Endothelial cell (in vitro differentiated cells): Measurements from ENCODE around the gene FAM219A. TPM values are rescaled to one million over a fixed set of nuclear protein-coding genes. Genes with fewer than 3 reads are reported as not detected.

Experiments
- DNase-seq: peaks from one replicate; pipeline ENCODE4 v3.0.0; 2021; ENCODE audit warnings: low spot score
- H3K27ac Mint-ChIP-seq: one replicate; pipeline ENCODE4 v1.8.0; 2021; ENCODE audit warnings: mixed read lengths, inconsistent platforms; ENCODE audit not compliant: unreplicated experiment
- H3K27me3 Mint-ChIP-seq: one replicate; pipeline ENCODE4 v1.8.0; 2021; ENCODE audit warnings: mild to moderate bottlenecking, moderate library complexity, mixed read lengths, inconsistent platforms; ENCODE audit not compliant: unreplicated experiment
- H3K36me3 Mint-ChIP-seq: one replicate; pipeline ENCODE4 v1.8.0; 2021; ENCODE audit warnings: mild to moderate bottlenecking, low read depth, mixed read lengths, inconsistent platforms; ENCODE audit not compliant: unreplicated experiment
- H3K4me1 Mint-ChIP-seq: one replicate; pipeline ENCODE4 v1.8.0; 2021; ENCODE audit warnings: mild to moderate bottlenecking, mixed read lengths, inconsistent platforms; ENCODE audit not compliant: unreplicated experiment
- H3K4me3 Mint-ChIP-seq: one replicate; pipeline ENCODE4 v1.8.0; 2021; ENCODE audit warnings: mild to moderate bottlenecking, mixed read lengths, inconsistent platforms; ENCODE audit not compliant: unreplicated experiment
- H3K9me3 Mint-ChIP-seq: one replicate; pipeline ENCODE4 v1.8.0; 2021; ENCODE audit warnings: mixed read lengths, inconsistent platforms; ENCODE audit not compliant: unreplicated experiment
- total RNA-seq: library from RNA; stranded (reverse); fragmentation: NEBNext Ultra II Directional; extraction: Animal tissue kit (Norgen Biotek cat#: 25700); gene quantifications from one replicate; pipeline ENCODE4 v1.2.1, GENCODE V29; 2021; ENCODE audit not compliant: unreplicated experiment
- TF ChIP-seq, protein P1 (sequence below): fragments of 200-600 bp; sonication (generic); IDR thresholded peaks from one replicate; pipeline ENCODE4 v1.5.0; 2021; ENCODE audit warnings: antibody characterized with exemption; ENCODE audit not compliant: unreplicated experiment

Gene FAM219A
- total RNA-seq, 1 donor from 2014 or later, result 55.3 TPM

- Mint-ChIP-seq H3K27me3 (peaks cover 4% of the 10 kb centered on the region), H3K4me1 (peaks cover 6% of the 10 kb centered on the region), H3K27ac (no peak overlapping the region), H3K4me3 (no peak overlapping the region), H3K9me3 (no peaks in the 10 kb centered on the region), H3K36me3 (no peaks in the 10 kb centered on the region)
- no peak for DNase-seq
- TF ChIP-seq, protein P1, sequence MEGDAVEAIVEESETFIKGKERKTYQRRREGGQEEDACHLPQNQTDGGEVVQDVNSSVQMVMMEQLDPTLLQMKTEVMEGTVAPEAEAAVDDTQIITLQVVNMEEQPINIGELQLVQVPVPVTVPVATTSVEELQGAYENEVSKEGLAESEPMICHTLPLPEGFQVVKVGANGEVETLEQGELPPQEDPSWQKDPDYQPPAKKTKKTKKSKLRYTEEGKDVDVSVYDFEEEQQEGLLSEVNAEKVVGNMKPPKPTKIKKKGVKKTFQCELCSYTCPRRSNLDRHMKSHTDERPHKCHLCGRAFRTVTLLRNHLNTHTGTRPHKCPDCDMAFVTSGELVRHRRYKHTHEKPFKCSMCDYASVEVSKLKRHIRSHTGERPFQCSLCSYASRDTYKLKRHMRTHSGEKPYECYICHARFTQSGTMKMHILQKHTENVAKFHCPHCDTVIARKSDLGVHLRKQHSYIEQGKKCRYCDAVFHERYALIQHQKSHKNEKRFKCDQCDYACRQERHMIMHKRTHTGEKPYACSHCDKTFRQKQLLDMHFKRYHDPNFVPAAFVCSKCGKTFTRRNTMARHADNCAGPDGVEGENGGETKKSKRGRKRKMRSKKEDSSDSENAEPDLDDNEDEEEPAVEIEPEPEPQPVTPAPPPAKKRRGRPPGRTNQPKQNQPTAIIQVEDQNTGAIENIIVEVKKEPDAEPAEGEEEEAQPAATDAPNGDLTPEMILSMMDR, result no peak
These were observed 4.9 kb upstream of the FAM219A start for GRCh38 chr9:34463098-34463900.

GRCh38 chr9:34459941-34460340 is 1.6 kb upstream of the FAM219A start:
- peak overlapping the region; percentile 52 for H3K4me3 Mint-ChIP-seq
- no peak overlapping the region for H3K27ac Mint-ChIP-seq

GRCh38 chr9:34459356-34459755 is 986 bp upstream of the FAM219A start:
- TF ChIP-seq, protein P1, result no peak
- Mint-ChIP-seq H3K27me3 (peaks cover 14% of the 10 kb centered on the region), H3K27ac (peak overlapping the region; percentile 39), H3K4me3 (peak overlapping the region; percentile 98), H3K4me1 (peaks cover 37% of the 10 kb centered on the region), H3K36me3 (peaks cover 3% of the 10 kb centered on the region), H3K9me3 (no peaks in the 10 kb centered on the region)
- DNase-seq, result no peak

More at GRCh38 chr9:34459941-34460340, 1.6 kb upstream of the FAM219A start:
- Mint-ChIP-seq H3K36me3 (peaks cover 3% of the 10 kb centered on the region), H3K27me3 (peaks cover 14% of the 10 kb centered on the region), H3K4me1 (peaks cover 31% of the 10 kb centered on the region), H3K9me3 (no peaks in the 10 kb centered on the region)
- no peak for DNase-seq
- TF ChIP-seq, protein P1, result no peak

GRCh38 chr9:34458959-34459340 is 580 bp upstream of the FAM219A start:
- TF ChIP-seq, protein P1, result no peak
- DNase-seq, result no peak
- Mint-ChIP-seq H3K4me3 (peak overlapping the region; percentile 98), H3K4me1 (peaks cover 38% of the 10 kb centered on the region), H3K27me3 (peaks cover 14% of the 10 kb centered on the region), H3K36me3 (peaks cover 3% of the 10 kb centered on the region), H3K27ac (peak overlapping the region; percentile 39), H3K9me3 (no peaks in the 10 kb centered on the region)
